Upper lobe of left lung (tissue), 6 donors: ENCODE data around the gene CDHR3. TPM values are rescaled to one million over a fixed set of nuclear protein-coding genes. Genes with fewer than 3 reads are reported as not detected.
"Not testable (repeated sequence)": the region's sequence is repeated elsewhere in the genome, so short reads cannot be mapped to it uniquely, and the experiment has no call there.

ENCODE experiments used
- ATAC-seq, 2 donors: fragments of 200-7000 bp; cut with Tn5 transposase; one replicate each; pipeline ENCODE4 v1.9.1; 2022; ENCODE audit warnings: mild to moderate bottlenecking in 2 of 2, moderate library complexity in 2 of 2; ENCODE audit not compliant: low FRiP score in 2 of 2
- DNase-seq, 2 donors: peaks; one replicate each; pipeline ENCODE4 v3.0.0-alpha.2; 2019 to 2020
- H3K27ac ChIP-seq, 4 donors: fragments of 200-600 bp; sonication (generic); one replicate each; pipeline ENCODE4 v1.5.1; 2016 to 2019
- H3K27me3 ChIP-seq, 4 donors: fragments of 200-600 bp; sonication (generic); one replicate each; pipeline ENCODE4 v1.5.1; 2017 to 2019
- H3K36me3 ChIP-seq, 4 donors: fragments of 200-600 bp; sonication (generic); one replicate each; pipeline ENCODE4 v1.5.1; 2016 to 2019
- H3K4me1 ChIP-seq, 4 donors: fragments of 200-600 bp; sonication (generic); one replicate each; pipeline ENCODE4 v1.5.1; 2018 to 2019
- H3K4me3 ChIP-seq, 4 donors: fragments of 200-600 bp; sonication (generic); one replicate each; pipeline ENCODE4 v1.5.1; 2017 to 2019; ENCODE audit warnings: mild to moderate bottlenecking in 2 of 4, moderate library complexity in 1 of 4
- H3K9me3 ChIP-seq, 4 donors: fragments of 200-600 bp; sonication (generic); one replicate each; pipeline ENCODE4 v1.5.1; 2018 to 2019
- EP300 ChIP-seq, 4 donors: sonication (generic); formaldehyde crosslinking; IDR thresholded peaks; one replicate each; pipeline ENCODE4 v1.5.1; 2017; ENCODE audit warnings: antibody characterized with exemption in 4 of 4, control low read depth in 2 of 4
- POLR2A ChIP-seq, 4 donors: fragments of 450-650 bp; IDR thresholded peaks; one replicate each; pipeline ENCODE4 v1.5.1; 2016 to 2017; ENCODE audit warnings: antibody characterized with exemption in 4 of 4, mild to moderate bottlenecking in 2 of 4
- POLR2AphosphoS5 ChIP-seq, 2 donors: sonication (generic); formaldehyde crosslinking; IDR thresholded peaks; one replicate each; pipeline ENCODE4 v1.5.1; 2017; ENCODE audit warnings: antibody characterized with exemption in 2 of 2
- WGBS, 2 donors: methylation state at CpG; one replicate each; pipeline ENCODE4 v1.1.5; 2017 to 2018; 5-methylcytosine and 5-hydroxymethylcytosine counted together
- total RNA-seq, 6 donors: library from RNA; depleted of rRNA in 4 of 6; stranded (reverse); fragments of >200 nt in 4 of 6; gene quantifications; one replicate each; pipeline versions ENCODE4 v1.1.0 to v1.2.1, GENCODE V29; 2016 to 2021
- TF ChIP-seq, protein P1 (sequence below), 6 experiments: fragments of 450-650 bp in 4 of 6; fragments of 200-600 bp in 2 of 6; sonication (generic) in 2 of 6; IDR thresholded peaks; one replicate each; pipeline ENCODE4 v1.5.1; 2016 to 2019; ENCODE audit warnings: antibody characterized with exemption in 6 of 6
- donor health status: DM: no; HTN: no; CAD: no; lungs with moderate emphysema.
- donor health status: DM: no; HTN: yes; CAD: no; lungs with severe emphysema.

The CDHR3 gene
- total RNA-seq, 6 donors from 2014 or later: 2.6 to 148 (median 32.8) TPM

DNA sequence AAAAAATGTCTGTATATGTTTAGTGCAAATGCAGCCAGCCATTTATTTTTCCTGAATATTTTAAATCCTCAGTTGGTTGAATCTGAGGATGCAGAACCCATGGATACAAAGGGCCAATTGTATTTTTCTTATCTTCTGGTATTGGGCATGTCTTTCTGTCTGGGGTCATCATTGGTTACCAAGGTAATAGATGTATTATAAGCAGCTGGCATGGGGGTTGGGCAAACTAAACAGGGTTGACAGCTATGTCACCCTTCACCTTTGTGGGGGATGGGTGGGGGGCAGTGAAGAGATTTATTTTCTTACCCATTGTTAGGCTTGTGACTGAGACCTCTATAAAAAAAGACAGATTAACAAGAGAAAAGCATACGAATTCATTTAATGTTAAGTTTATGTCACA lies 38.8 kb downstream of the CDHR3 start:
- H3K36me3 ChIP-seq: no peaks in the 10 kb centered on the region
- H3K4me3 ChIP-seq: no peak overlapping the region
- H3K4me1 ChIP-seq: peaks cover 0 to 9% (median 4%) of the 10 kb centered on the region in 4 donors
- no peaks in the 10 kb centered on the region for H3K27me3 ChIP-seq
- 68 to 85% methylated on average over 1 of the region's 1 CpG for WGBS, 2 donors
- DNase-seq (no peak), ATAC-seq (no peak)
- TF ChIP-seq EP300 (IDR thresholded peaks at IDR 0.05) (no peak), POLR2AphosphoS5 (IDR thresholded peaks at IDR 0.05) (no peak), POLR2A (IDR thresholded peaks at IDR 0.05) (no peak)
- TF ChIP-seq, protein P1, sequence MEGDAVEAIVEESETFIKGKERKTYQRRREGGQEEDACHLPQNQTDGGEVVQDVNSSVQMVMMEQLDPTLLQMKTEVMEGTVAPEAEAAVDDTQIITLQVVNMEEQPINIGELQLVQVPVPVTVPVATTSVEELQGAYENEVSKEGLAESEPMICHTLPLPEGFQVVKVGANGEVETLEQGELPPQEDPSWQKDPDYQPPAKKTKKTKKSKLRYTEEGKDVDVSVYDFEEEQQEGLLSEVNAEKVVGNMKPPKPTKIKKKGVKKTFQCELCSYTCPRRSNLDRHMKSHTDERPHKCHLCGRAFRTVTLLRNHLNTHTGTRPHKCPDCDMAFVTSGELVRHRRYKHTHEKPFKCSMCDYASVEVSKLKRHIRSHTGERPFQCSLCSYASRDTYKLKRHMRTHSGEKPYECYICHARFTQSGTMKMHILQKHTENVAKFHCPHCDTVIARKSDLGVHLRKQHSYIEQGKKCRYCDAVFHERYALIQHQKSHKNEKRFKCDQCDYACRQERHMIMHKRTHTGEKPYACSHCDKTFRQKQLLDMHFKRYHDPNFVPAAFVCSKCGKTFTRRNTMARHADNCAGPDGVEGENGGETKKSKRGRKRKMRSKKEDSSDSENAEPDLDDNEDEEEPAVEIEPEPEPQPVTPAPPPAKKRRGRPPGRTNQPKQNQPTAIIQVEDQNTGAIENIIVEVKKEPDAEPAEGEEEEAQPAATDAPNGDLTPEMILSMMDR (IDR thresholded peaks at IDR 0.05): no peak
- H3K9me3 ChIP-seq: no peaks in the 10 kb centered on the region
- H3K27ac ChIP-seq: no peak overlapping the region

DNA sequence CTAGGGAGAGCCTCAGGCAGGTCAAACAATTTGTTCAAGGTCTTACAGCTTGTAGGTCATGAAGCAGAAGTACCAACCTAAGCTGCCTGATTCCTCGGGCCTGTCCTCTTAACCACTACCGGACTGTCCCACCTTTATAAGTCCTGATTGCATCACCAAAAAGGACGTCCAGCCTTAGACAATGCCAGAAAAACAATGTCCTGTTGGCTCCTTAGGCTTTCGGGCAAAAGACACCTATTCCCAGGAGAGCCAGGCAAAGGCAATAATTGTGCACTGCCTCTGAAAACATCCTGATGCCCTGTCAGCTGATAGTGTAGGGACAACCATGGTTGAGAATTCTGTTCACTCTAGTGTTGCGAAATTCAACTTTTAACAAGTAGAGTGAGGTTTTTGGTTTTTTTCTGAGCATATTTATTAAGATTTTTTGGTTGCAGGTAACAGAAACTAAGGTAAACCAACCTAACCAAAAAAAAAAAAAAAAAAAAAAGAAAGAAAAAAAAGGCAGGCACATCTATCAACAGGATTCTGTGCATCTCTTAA lies 40.5 kb downstream of the CDHR3 start:
- no peak for ATAC-seq
- no peak for DNase-seq
- Histone ChIP-seq H3K4me3 (no peak overlapping the region), H3K9me3 (no peaks in the 10 kb centered on the region), H3K36me3 (no peaks in the 10 kb centered on the region), H3K4me1 (no peaks in the 10 kb centered on the region), H3K27ac (no peak overlapping the region), H3K27me3 (no peaks in the 10 kb centered on the region)
- no peak for TF ChIP-seq EP300 (IDR thresholded peaks at IDR 0.05)
- WGBS, 2 donors: 86 to 92% methylated on average over 5 of the region's 5 CpGs

DNA sequence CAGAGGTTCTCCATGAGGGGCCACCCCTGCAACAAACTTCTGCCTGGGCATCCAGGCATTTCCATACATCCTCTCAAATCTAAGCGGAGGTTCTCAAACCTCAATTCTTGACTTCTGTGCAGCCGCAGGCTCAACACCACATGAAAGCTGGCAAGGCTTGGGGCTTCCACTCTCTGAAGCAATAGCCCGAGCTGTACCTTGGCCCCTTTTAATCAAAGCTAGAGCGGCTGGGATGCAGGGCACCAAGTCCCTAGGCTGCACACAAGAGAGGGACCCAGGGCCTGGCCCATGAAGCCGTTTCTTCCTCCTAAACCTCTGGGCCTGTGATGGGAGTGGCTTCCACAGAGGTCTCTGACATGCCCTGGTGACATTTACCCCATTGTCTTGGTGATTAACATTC lies 43.8 kb downstream of the CDHR3 start:
- TF ChIP-seq, protein P1 (IDR thresholded peaks at IDR 0.05): no peak
- TF ChIP-seq POLR2AphosphoS5 (IDR thresholded peaks at IDR 0.05): no peak
- no peak for TF ChIP-seq EP300 (IDR thresholded peaks at IDR 0.05)
- no peak for TF ChIP-seq POLR2A (IDR thresholded peaks at IDR 0.05)
- ATAC-seq (no peak), DNase-seq (no peak)
- Histone ChIP-seq H3K4me1 (peaks cover 9 to 14% (median 12%) of the 10 kb centered on the region in 4 donors), H3K36me3 (no peaks in the 10 kb centered on the region), H3K9me3 (no peaks in the 10 kb centered on the region), H3K27me3 (no peaks in the 10 kb centered on the region), H3K4me3 (no peak overlapping the region), H3K27ac (no peak overlapping the region)
- WGBS, 2 donors: 98 to 100% methylated on average over 3 to 5 of the region's 5 CpGs

DNA sequence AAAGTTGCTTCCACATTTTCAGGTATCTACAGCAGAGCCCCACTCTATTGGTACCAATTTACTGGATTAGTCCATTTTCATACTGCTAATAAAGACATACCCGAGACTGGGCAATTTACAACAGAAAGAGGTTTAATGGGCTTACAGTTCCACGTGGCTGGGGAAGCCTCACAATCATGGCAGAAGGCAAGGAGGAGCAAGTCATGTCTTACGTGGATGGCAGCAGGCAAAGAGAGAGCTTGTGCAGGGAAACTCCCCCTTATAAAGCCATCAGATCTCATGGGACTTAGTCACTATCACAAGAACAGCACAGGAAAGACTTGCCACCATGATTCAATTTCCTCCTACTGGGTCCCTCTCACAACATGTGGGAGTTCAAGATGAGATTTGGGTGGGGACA lies 44.7 kb downstream of the CDHR3 start:
- peaks cover 9 to 14% (median 12%) of the 10 kb centered on the region in 4 donors for H3K4me1 ChIP-seq
- not testable (repeated sequence) for H3K4me3 ChIP-seq, DNase-seq, H3K9me3 ChIP-seq, H3K36me3 ChIP-seq, ATAC-seq, H3K27ac ChIP-seq, H3K27me3 ChIP-seq
- WGBS, 2 donors: 89 to 94% methylated on average over 3 of the region's 3 CpGs

DNA sequence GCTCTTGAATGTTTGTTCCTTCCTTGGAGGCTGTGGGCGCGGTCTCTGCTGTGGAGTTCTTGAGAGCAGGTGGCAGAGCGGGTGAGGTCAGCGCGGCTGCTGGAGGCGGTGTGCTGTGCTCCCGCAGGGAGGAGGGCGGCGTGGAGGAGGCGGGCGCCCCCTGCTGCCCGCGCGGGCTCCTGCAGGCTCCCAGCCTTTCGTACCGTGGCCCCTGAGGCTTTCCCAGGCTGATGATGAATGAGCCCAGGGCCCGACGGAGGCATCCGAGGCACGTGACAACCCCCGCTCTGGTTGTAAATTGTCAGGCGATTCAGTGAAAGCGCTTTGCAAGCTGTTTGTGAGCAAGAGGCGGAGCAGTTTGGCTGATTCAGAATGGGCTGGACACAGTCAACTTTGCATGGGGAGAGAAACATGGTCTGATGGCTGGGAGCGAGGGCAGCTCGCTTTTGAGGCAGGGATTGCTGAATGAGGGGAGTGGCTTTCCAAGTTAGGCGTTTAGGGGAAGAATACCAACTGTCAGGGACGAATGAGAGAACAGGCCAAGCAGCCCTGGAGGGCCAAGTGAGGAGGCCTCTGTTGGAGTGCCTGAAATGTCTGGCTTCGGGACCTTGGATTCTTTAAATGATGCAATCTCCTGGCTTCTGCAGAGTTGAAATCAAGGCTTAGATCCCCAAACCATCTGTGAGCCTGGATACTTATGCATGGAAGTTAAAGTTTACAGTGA lies 46.6 kb downstream of the CDHR3 start:
- Histone ChIP-seq H3K4me1 (peaks cover 9 to 14% (median 12%) of the 10 kb centered on the region in 4 donors), H3K9me3 (no peaks in the 10 kb centered on the region), H3K36me3 (no peaks in the 10 kb centered on the region), H3K27me3 (no peaks in the 10 kb centered on the region), H3K27ac (no peak overlapping the region), H3K4me3 (peak overlapping the region in 1 of 4 donors; percentile 12)
- TF ChIP-seq, protein P1 (IDR thresholded peaks at IDR 0.05): peak; percentile 96 to 98 (median 98)
- TF ChIP-seq POLR2A (IDR thresholded peaks at IDR 0.05) (no peak), EP300 (IDR thresholded peaks at IDR 0.05) (no peak), POLR2AphosphoS5 (IDR thresholded peaks at IDR 0.05) (peak in 1 of 2 donors; percentile 27)
- peak; percentile 97 to 98 for ATAC-seq
- WGBS, 2 donors: 9 to 23% methylated on average over 14 to 29 of the region's 29 CpGs
- DNase-seq: peak; percentile 94 to 97

DNA sequence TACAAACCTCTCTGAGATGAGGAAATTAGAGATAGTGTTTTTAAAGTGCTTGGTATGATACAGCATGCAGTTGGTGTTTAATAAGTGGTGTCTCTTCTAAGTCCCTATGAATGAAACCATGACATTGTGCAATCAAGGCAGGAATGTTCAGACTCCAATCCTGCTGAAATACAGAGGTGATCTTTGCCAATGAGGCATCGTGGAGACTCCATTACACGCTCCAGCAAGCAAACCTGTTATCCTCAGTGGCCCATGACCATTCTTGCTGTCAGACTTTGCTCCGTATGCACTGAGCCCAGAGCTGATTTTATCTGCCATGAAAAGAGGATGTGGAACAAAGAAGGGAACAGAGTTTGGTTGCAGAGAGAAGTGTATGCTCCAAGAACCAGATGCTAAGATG lies 47.3 kb downstream of the CDHR3 start:
- no peak overlapping the region for H3K27ac ChIP-seq
- no peak for DNase-seq

More for the DNA sequence above, 47.3 kb downstream of the CDHR3 start:
- TF ChIP-seq, protein P1 (IDR thresholded peaks at IDR 0.05): no peak
- TF ChIP-seq EP300 (IDR thresholded peaks at IDR 0.05) (no peak), POLR2A (IDR thresholded peaks at IDR 0.05) (no peak), POLR2AphosphoS5 (IDR thresholded peaks at IDR 0.05) (no peak)
- Histone ChIP-seq H3K9me3 (no peaks in the 10 kb centered on the region), H3K4me1 (peaks cover 9 to 14% (median 12%) of the 10 kb centered on the region in 4 donors), H3K36me3 (no peaks in the 10 kb centered on the region), H3K4me3 (no peak overlapping the region), H3K27me3 (no peaks in the 10 kb centered on the region)
- ATAC-seq: no peak
- 80 to 85% methylated on average over 3 of the region's 3 CpGs for WGBS, 2 donors
